C4-2B (cell line): Measurements from ENCODE around the gene SLC22A8.
"Not testable (repeated sequence)": the region's sequence is repeated elsewhere in the genome, so short reads cannot be mapped to it uniquely, and the experiment has no call there.

Experiments
- ZFX ChIP-seq: fragments of 450-650 bp; IDR thresholded peaks from 2 replicates; pipeline ENCODE4 v1.6.1; 2017
- TF ChIP-seq, protein P1 (sequence below): fragments of 450-650 bp; conservative IDR thresholded peaks from 2 replicates; pipeline ENCODE4 v1.5.1; 2017; ENCODE audit warnings: mild to moderate bottlenecking

GRCh38 chr11:62945538-62945937 lies 70.1 kb downstream of the SLC22A8 start:
- TF ChIP-seq, protein P1, sequence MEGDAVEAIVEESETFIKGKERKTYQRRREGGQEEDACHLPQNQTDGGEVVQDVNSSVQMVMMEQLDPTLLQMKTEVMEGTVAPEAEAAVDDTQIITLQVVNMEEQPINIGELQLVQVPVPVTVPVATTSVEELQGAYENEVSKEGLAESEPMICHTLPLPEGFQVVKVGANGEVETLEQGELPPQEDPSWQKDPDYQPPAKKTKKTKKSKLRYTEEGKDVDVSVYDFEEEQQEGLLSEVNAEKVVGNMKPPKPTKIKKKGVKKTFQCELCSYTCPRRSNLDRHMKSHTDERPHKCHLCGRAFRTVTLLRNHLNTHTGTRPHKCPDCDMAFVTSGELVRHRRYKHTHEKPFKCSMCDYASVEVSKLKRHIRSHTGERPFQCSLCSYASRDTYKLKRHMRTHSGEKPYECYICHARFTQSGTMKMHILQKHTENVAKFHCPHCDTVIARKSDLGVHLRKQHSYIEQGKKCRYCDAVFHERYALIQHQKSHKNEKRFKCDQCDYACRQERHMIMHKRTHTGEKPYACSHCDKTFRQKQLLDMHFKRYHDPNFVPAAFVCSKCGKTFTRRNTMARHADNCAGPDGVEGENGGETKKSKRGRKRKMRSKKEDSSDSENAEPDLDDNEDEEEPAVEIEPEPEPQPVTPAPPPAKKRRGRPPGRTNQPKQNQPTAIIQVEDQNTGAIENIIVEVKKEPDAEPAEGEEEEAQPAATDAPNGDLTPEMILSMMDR, result not testable (repeated sequence)
- TF ChIP-seq ZFX, result not testable (repeated sequence)
